ENCODE data around the gene SRPK3.
"Not testable (repeated sequence)": the region's sequence is repeated elsewhere in the genome, so short reads cannot be mapped to it uniquely, and the experiment has no call there.

Gene SRPK3

DNA sequence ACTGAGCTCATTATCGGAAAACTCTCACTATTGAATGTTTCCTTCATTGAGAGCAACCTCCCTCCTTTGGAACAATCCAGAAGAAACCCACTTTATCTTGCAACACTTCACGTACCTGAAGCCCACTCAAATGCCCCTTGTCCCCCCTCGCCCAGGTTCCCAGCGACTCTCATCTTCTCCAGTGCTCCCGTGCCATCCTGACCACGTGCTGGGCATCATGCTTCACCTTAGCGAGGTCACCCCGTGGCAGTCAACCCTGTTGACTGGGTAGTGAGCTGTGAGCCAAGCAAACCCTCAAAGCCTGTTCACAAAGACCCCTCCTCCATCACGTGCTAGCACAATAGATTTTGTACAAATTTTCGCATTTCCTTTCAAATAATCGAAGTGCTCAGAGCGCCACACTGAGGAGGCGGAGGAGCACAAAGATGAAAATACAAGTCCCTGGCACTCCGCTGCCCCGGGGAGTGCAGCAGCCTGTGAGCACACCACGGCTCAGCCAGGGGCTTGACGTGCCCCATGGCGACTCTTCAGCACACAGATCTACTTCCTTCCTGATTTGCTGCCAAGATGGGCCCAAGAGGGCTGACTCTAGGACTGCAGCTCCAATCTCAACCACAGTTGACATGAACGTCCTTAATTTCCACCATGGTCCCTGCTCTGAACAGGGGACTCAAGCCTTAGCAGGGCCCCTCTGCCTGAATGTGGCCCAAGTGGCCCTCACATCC, 33.9 kb downstream of the SRPK3 start:
- DNase-seq, result no peak

GRCh38 chrX:153816831-153817690, 36.2 kb downstream of the SRPK3 start:
- DNase-seq, result peak; percentile 34

- not testable (repeated sequence) for DNase-seq
These were observed 37.2 kb downstream of the SRPK3 start for GRCh38 chrX:153818064-153818463.

- peak; percentile 50 for DNase-seq
These were observed 37.9 kb downstream of the SRPK3 start for GRCh38 chrX:153818571-153819383.

DNA sequence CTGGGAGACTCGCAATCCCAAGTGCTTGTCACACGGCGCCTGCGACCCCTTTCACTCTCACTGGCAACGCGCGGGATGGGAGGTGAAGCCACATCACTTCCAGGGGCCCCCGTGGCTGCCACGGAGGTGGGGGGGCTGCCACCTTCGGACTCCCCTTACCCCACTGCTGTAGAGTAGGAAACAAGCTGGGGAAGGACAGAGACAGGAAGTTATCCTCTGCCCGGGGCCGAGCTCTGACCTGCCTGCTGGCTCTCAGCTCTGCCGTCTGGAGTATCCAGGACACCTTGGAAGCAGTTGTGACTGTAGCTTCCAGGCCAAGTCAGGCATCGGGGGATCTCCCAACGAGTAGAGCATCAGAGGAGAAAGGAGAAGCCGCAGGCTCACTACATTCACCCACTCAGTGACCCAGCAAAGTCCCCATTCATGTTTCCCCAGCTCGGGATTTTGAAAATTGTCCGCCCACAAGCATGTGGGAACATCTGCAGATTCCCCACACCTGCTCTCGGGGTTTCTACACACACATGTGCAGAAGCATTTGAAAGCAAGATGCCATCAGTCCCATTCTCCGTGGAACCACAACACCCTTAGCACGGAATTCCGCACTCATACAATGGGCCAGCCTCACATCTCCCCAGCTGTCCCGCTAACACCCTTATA, 38.7 kb downstream of the SRPK3 start:
- DNase-seq, result no peak

DNA sequence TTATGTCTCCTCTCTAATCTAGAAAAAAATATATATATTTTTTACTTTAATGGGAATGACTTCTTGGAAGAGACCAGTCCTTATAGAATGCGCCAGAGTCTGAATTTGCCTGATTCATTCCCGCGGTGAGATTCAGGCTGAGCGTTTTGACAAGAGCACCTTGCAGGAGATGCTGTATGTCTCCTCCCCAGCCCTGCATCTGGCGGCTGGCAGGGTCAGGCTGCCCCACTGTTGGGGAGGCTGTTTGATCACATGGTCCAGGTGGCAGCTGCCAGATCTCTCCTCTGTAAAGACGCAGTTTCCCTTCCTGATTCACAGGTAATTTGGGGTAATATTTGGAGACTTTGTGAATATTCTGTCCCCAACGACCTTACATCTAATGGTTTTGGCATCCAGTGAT, 39.8 kb downstream of the SRPK3 start:
- no peak for DNase-seq

GRCh38 chrX:153821066-153821465, 40.2 kb downstream of the SRPK3 start:
- DNase-seq, result no peak

GRCh38 chrX:153824348-153824747, 43.5 kb downstream of the SRPK3 start:
- DNase-seq, result no peak

GRCh38 chrX:153825042-153825441, 44.2 kb downstream of the SRPK3 start:
- no peak for DNase-seq

- DNase-seq, result no peak
These were observed 46.2 kb downstream of the SRPK3 start for GRCh38 chrX:153827016-153827415.

- no peak for DNase-seq
These were observed 47.1 kb downstream of the SRPK3 start for GRCh38 chrX:153827903-153828302.

GRCh38 chrX:153828308-153828707, 47.5 kb downstream of the SRPK3 start:
- no peak for DNase-seq

DNA sequence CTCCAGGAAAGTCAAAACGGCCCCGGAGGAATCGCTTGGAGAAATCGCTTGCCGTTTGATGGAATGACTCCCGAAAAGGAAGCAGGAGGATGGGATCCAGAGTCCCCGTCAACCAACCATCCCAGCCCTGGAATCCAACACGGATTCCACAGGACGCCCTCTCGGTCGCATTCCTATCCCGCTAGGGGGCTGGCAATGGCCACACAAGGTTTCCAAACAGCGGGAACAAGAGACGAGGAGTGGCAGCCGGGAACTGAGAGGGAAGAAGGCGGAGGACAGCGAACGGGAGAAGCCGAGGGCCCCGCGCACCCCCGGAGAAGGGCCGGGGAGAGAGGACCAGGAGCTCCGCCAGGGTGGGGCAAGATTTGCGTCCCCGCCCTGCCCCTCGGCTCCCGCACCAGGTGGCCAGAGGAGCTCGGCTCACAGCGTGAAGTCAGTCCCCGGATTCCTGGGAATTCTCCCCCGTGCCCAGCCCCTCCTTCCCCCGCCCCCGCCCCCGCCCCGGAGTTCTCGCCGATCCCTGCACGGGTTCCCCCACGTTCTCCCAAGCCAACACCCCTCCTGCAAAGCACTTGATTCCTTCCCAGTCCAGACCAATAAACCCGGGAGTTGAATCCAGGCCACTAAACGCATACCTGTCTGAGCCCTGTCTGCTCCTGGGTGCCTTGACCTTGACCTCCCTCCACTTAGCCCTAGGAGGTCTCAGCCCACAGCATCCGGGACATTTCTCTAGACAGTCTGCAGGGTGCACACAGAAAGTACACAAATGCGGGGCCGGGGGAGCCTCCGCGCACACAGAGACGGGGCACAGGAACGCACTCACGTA, 48.1 kb downstream of the SRPK3 start:
- no peak for DNase-seq

DNA sequence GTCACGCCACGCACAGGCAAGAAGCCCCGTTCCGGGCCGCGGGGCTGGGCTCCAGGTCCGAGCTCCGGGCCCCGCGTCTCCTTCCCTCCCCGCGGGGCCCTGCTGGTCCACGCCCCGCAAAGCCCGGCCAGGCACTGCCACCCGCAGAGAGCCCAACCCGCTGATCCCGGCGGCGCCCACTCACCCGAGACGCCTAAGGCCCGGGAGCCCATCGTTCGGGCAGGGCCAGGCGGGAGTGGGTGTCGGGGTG, 48.6 kb downstream of the SRPK3 start:
- no peak for DNase-seq

- no peak for DNase-seq
These were observed 49.2 kb downstream of the SRPK3 start, which contains the start of gene PDZD4 for GRCh38 chrX:153829799-153830639. PDZD4 (minus strand) TSS chrX:153830544; CDS start chrX:153830298, 246 bp downstream.

GRCh38 chrX:153830640-153831428, 50.0 kb downstream of the SRPK3 start:
- no peak for DNase-seq

- DNase-seq, result no peak
These were observed 50.7 kb downstream of the SRPK3 start for GRCh38 chrX:153831429-153832150.

GRCh38 chrX:153832728-153833127, 51.9 kb downstream of the SRPK3 start:
- DNase-seq, result no peak

All from activated gamma-delta T cell treated with Interleukin-2 at 50 U/mL for 16 hours (primary cell).